Small intestine (tissue), 7 donors: ENCODE measurements around the gene MAOA. TPM values are rescaled to one million over a fixed set of nuclear protein-coding genes. Genes with fewer than 3 reads are reported as not detected.

Source experiments
- DNase-seq, 2 donors: peaks; one replicate each; pipeline versions ENCODE4 v3.0.0 to v3.0.0-alpha.2; 2013
- FAIRE-seq: peaks from 2 replicates; lab custom pipeline; 2012; peaks lifted over from hg19 to GRCh38; lab: Jason Lieb, UNC
- H3K27ac ChIP-seq, 3 donors: one replicate each; pipeline ENCODE4 v1.5.1; 2013; ENCODE audit warnings: low read length in 2 of 3, mild to moderate bottlenecking in 2 of 3, control low read depth in 1 of 3, inconsistent platforms in 1 of 3, low read depth in 1 of 3, moderate library complexity in 1 of 3
- H3K27me3 ChIP-seq, 3 donors: one replicate each; pipeline ENCODE4 v1.6.1; 2013; ENCODE audit warnings: low read length in 3 of 3, inconsistent platforms in 1 of 3; ENCODE audit not compliant: control insufficient read depth in 3 of 3, insufficient read depth in 3 of 3
- H3K36me3 ChIP-seq, 3 donors: one replicate each; pipeline ENCODE4 v1.6.1; 2013; ENCODE audit warnings: low read length in 3 of 3, inconsistent platforms in 1 of 3, low read depth in 1 of 3, mild to moderate bottlenecking in 1 of 3, moderate library complexity in 1 of 3; ENCODE audit not compliant: control insufficient read depth in 3 of 3, insufficient read depth in 2 of 3
- H3K4me1 ChIP-seq, 3 donors: one replicate each; pipeline ENCODE4 v1.6.1; 2013; ENCODE audit warnings: low read length in 2 of 3, inconsistent platforms in 1 of 3, low read depth in 1 of 3, mild to moderate bottlenecking in 1 of 3, moderate library complexity in 1 of 3; ENCODE audit not compliant: control insufficient read depth in 3 of 3, insufficient read depth in 2 of 3
- H3K4me3 ChIP-seq, 3 donors: one replicate each; pipeline ENCODE4 v1.5.1; 2013; ENCODE audit warnings: low read length in 3 of 3, control low read depth in 1 of 3, inconsistent platforms in 1 of 3, low read depth in 1 of 3, mild to moderate bottlenecking in 1 of 3, moderate library complexity in 1 of 3
- H3K9me3 ChIP-seq, 2 donors: one replicate each; pipeline ENCODE4 v1.6.1; 2013; ENCODE audit warnings: low read depth in 1 of 2, low read length in 1 of 2; ENCODE audit not compliant: control insufficient read depth in 2 of 2, insufficient read depth in 1 of 2
- WGBS, 3 donors: extraction: QIAGEN DNeasy Blood & Tissue Kit; methylation state at CpG; one replicate each; pipeline ENCODE4 v1.1.7; 2013; 5-methylcytosine and 5-hydroxymethylcytosine counted together
- polyA plus RNA-seq, 4 donors: library from polyadenylated mRNA; stranded (reverse) in 3 of 4; unstranded in 1 of 4; fragments of 200-250 nt in 3 of 4; fragments of 120-200 nt in 1 of 4; gene quantifications; one replicate each; pipeline versions ENCODE4 v1.2.1 to v1.2.3, GENCODE V29; 2013
- donor health status: healthy with polysubstance abuse.
- donor health status: control.
- donor health status: control.
- donor health status: Bipolar disorder and iron deficiency.
- donor health status: healthy.

MAOA gene
- polyA plus RNA-seq, 4 donors = 164 to 348 (median 175) TPM

DNA sequence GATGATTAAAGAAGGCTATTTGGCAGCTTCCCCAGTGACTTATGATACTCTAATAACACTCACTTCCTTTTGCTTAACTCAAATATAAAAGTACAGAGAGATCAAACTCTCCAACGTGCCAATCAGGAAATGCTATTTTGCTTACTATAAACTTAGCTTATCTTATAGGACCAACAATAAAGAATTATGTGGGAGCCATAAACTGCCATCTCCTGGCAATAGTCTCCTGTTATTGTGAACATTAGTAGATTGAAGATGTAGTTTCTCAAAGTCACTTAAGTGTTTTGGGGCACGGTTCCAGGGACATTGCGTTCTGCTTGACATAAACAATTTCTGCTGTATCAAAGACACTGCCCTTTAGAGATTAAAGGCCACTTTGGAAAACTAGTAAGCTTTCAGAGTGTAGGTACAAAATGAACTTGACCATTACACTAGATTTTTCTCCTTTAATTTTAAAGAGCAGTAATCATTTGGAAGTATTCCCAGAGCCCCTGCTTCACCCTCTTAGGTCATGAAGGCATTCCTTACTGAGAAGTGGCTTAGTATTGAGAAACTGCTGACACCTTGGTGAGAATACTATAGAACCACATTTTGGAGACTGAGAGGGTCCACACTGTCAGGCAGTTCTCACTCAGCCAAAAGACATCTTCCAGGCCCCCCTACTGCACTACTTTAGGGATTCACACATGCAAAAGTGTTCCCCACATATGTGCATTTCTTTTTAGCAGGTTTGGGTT lies 51.9 kb downstream of the MAOA start:
- Histone ChIP-seq H3K27me3 (no peaks in the 10 kb centered on the region), H3K4me3 (no peak overlapping the region), H3K4me1 (peaks cover 0 to 19% (median 0%) of the 10 kb centered on the region in 3 donors), H3K27ac (peak overlapping the region; percentile 42 to 82 (median 73)), H3K36me3 (no peaks in the 10 kb centered on the region), H3K9me3 (no peaks in the 10 kb centered on the region)
- WGBS, 3 donors = 6 to 32% (median 20%) methylated on average over 3 of the region's 3 CpGs
- peak; percentile 52 to 95 for DNase-seq
- peak; percentile 98 for FAIRE-seq

DNA sequence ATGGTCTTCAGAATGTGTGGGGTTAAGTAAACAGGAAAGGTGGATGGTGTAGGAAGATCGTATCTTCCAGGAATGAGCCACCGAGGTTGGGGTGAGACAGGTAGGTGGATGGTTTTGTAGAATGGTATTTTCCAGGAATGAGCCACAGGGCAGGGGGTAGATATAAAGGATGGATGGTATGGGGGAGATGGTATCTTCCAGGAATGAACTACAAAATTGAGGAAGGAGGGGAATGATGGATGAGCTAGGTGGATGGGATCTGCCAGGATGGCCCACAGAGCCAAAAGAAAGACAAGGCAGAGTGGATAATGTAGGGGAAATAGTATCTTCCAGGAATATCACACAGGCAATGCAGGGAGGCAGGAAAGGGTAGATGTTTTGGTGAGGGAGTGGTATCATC lies 60.0 kb downstream of the MAOA start:
- H3K4me3 ChIP-seq = no peak overlapping the region
- FAIRE-seq = no peak
- no peak for DNase-seq
- H3K9me3 ChIP-seq = peaks cover 0 to 36% of the 10 kb centered on the region in 2 donors
- no peak overlapping the region for H3K27ac ChIP-seq
- WGBS, 3 donors = 79 to 88% (median 88%) methylated on average over 2 of the region's 2 CpGs
- H3K27me3 ChIP-seq = no peaks in the 10 kb centered on the region
- H3K4me1 ChIP-seq = no peaks in the 10 kb centered on the region
- H3K36me3 ChIP-seq = peaks cover 0 to 28% (median 3%) of the 10 kb centered on the region in 3 donors

GRCh38 chrX:43716696-43717095 lies 60.6 kb downstream of the MAOA start:
- Histone ChIP-seq H3K4me3 (no peak overlapping the region), H3K27me3 (no peaks in the 10 kb centered on the region), H3K9me3 (peaks cover 0 to 36% of the 10 kb centered on the region in 2 donors), H3K36me3 (peaks cover 0 to 28% (median 3%) of the 10 kb centered on the region in 3 donors), H3K27ac (no peak overlapping the region), H3K4me1 (no peaks in the 10 kb centered on the region)
- DNase-seq = no peak
- WGBS, 3 donors = 73 to 98% (median 77%) methylated on average over 1 of the region's 1 CpG
- no peak for FAIRE-seq

GRCh38 chrX:43717161-43717560 lies 61.1 kb downstream of the MAOA start:
- no peak overlapping the region for H3K27ac ChIP-seq
- no peaks in the 10 kb centered on the region for H3K27me3 ChIP-seq
- H3K36me3 ChIP-seq = peaks cover 0 to 28% (median 3%) of the 10 kb centered on the region in 3 donors
- WGBS, 3 donors = 86 to 88% (median 86%) methylated on average over 1 of the region's 1 CpG
- no peak for DNase-seq
- no peaks in the 10 kb centered on the region for H3K4me1 ChIP-seq
- peaks cover 0 to 36% of the 10 kb centered on the region in 2 donors for H3K9me3 ChIP-seq
- H3K4me3 ChIP-seq = no peak overlapping the region
- no peak for FAIRE-seq

DNA sequence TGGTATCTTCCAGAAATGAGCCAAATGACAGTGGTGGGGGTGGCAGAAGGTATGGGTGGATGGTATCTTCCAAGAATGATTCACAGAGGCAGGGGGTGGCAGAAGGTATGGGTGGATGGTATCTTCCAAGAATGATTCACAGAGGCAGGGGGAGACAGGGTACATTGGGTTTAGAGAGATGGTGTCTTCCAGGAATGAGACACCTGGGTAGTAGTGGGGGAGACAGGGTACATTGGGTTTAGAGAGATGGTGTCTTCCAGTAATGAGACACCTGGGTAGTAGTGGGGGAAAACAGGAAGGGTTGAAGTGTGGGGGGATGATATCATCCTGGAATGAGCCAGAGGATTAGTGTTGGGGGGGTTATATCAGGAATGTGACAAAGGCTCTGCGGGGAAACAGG lies 62.0 kb downstream of the MAOA start:
- 88 to 100% (median 94%) methylated on average over 1 of the region's 1 CpG for WGBS, 3 donors

DNA sequence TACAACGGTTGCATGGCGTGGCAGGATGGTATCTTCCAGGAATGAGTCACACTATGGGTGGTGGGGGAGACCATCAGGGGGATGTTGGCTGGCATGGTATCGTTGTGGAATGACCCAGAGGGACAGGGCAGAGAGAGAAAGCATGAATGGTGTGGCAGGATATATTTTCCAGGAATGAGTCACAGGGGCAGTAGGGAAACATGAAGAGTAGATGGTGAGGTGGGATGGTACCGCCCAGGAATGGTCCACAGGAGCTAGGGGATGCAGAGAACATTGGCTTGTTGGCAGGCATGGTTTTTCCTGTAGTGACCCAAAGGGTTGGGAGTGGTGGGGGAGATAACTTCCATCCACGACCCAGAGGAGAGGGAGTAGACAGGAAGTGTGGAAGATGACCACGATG lies 62.4 kb downstream of the MAOA start:
- 82 to 93% (median 90%) methylated on average over 6 of the region's 6 CpGs for whole genome bisulfite sequencing, 3 donors
- H3K27me3 ChIP-seq = no peaks in the 10 kb centered on the region
- no peak for DNase-seq
- no peak overlapping the region for H3K4me3 ChIP-seq
- peaks cover 0 to 27% (median 3%) of the 10 kb centered on the region in 3 donors for H3K36me3 ChIP-seq
- no peaks in the 10 kb centered on the region for H3K4me1 ChIP-seq
- H3K9me3 ChIP-seq = peaks cover 0 to 36% of the 10 kb centered on the region in 2 donors
- H3K27ac ChIP-seq = no peak overlapping the region
- no peak for FAIRE-seq

More for the DNA sequence above, 62.0 kb downstream of the MAOA start:
- Histone ChIP-seq H3K4me1 (no peaks in the 10 kb centered on the region), H3K27ac (no peak overlapping the region), H3K27me3 (no peaks in the 10 kb centered on the region), H3K36me3 (peaks cover 0 to 28% (median 3%) of the 10 kb centered on the region in 3 donors), H3K4me3 (no peak overlapping the region), H3K9me3 (peaks cover 0 to 36% of the 10 kb centered on the region in 2 donors)
- DNase-seq (no peak), FAIRE-seq (no peak)

- FAIRE-seq (no peak), DNase-seq (no peak)
- Histone ChIP-seq H3K4me1 (no peaks in the 10 kb centered on the region), H3K27ac (no peak overlapping the region), H3K9me3 (peaks cover 0 to 36% of the 10 kb centered on the region in 2 donors), H3K27me3 (no peaks in the 10 kb centered on the region), H3K36me3 (peaks cover 0 to 27% (median 3%) of the 10 kb centered on the region in 3 donors), H3K4me3 (no peak overlapping the region)
- WGBS, 3 donors = 36 to 85% (median 82%) methylated on average over 1 of the region's 1 CpG
Observed at GRCh38 chrX:43718956-43719355, 62.9 kb downstream of the MAOA start.

DNA sequence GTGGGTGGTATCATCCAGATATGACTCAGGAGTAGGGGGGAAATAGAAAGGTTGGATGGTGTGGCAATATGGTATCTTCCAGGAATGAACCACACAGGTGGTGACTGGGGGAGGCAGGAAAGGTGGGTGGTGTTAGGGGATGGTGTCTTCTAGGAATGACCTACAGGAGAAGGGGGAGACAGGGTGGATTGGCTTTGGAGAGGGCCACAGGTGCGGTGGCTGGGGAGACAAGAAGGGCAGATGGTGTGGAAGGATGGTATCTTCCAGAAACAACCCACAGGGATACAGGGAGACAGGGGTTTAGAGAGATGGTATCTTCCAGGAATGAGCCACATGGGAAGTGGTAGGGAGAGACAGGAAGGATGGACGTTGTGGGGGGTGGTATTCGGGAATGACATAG lies 64.0 kb downstream of the MAOA start:
- 71 to 76% (median 76%) methylated on average over 3 of the region's 3 CpGs for WGBS, 3 donors
- Histone ChIP-seq H3K27me3 (no peaks in the 10 kb centered on the region), H3K36me3 (peaks cover 0 to 23% (median 3%) of the 10 kb centered on the region in 3 donors), H3K9me3 (peaks cover 0 to 31% of the 10 kb centered on the region in 2 donors), H3K4me1 (no peaks in the 10 kb centered on the region), H3K27ac (no peak overlapping the region), H3K4me3 (no peak overlapping the region)
- FAIRE-seq (no peak), DNase-seq (no peak)
